ENCODE results near the gene VPS26C.
"Not testable (repeated sequence)": the region's sequence is repeated elsewhere in the genome, so short reads cannot be mapped to it uniquely, and the experiment has no call there.

Gene VPS26C

GRCh38 chr21:37267269-37268185, at the start of gene VPS26C:
TSS of gene VPS26C (minus strand) at chr21:37267334. CDS start at chr21:37267294, 40 bp downstream.
- Histone ChIP-seq H3K4me3 (ENCODE audit: low read length) (peak within 1 kb of the TSS; percentile 83), H3K27ac (ENCODE audit: low read length) (no peak within 1 kb of the TSS), H3K9me3 (ENCODE audit: control insufficient read depth, insufficient read depth, low read length) (no peaks in the 10 kb centered on the region), H3K36me3 (ENCODE audit: control insufficient read depth, insufficient read depth, low read length) (no peaks in the 10 kb centered on the region), H3K4me1 (ENCODE audit: control insufficient read depth, insufficient read depth, low read length) (no peaks in the 10 kb centered on the region), H3K27me3 (ENCODE audit: control insufficient read depth, insufficient read depth, low read length) (no peaks in the 10 kb centered on the region)
- no CpG with 5 or more reads among the region's 86 CpGs for WGBS (ENCODE audit: insufficient coverage, insufficient read length)
- DNase-seq (ENCODE audit: low read depth, low spot score) = peak; percentile 95

- not testable (repeated sequence) for DNase-seq (ENCODE audit: low read depth, low spot score); H3K9me3 ChIP-seq (ENCODE audit: control insufficient read depth, insufficient read depth, low read length); H3K4me1 ChIP-seq (ENCODE audit: control insufficient read depth, insufficient read depth, low read length); H3K36me3 ChIP-seq (ENCODE audit: control insufficient read depth, insufficient read depth, low read length); H3K27ac ChIP-seq (ENCODE audit: low read length); H3K27me3 ChIP-seq (ENCODE audit: control insufficient read depth, insufficient read depth, low read length); H3K4me3 ChIP-seq (ENCODE audit: low read length)
- no CpG with 5 or more reads among the region's 2 CpGs for WGBS (ENCODE audit: insufficient coverage, insufficient read length)
Observed at GRCh38 chr21:37316072-37316471, 48.9 kb upstream of the VPS26C start.

GRCh38 chr21:37300114-37300751, 33.1 kb upstream of the VPS26C start:
- H3K4me3 ChIP-seq (ENCODE audit: low read length) = no peak overlapping the region
- no CpG with 5 or more reads among the region's 4 CpGs for WGBS (ENCODE audit: insufficient coverage, insufficient read length)
- DNase-seq (ENCODE audit: low read depth, low spot score) = no peak
- H3K36me3 ChIP-seq (ENCODE audit: control insufficient read depth, insufficient read depth, low read length) = no peaks in the 10 kb centered on the region
- H3K27ac ChIP-seq (ENCODE audit: low read length) = no peak overlapping the region
- no peaks in the 10 kb centered on the region for H3K27me3 ChIP-seq (ENCODE audit: control insufficient read depth, insufficient read depth, low read length)
- no peaks in the 10 kb centered on the region for H3K9me3 ChIP-seq (ENCODE audit: control insufficient read depth, insufficient read depth, low read length)
- no peaks in the 10 kb centered on the region for H3K4me1 ChIP-seq (ENCODE audit: control insufficient read depth, insufficient read depth, low read length)

- H3K27ac ChIP-seq (ENCODE audit: low read length) = no peak overlapping the region
- no peaks in the 10 kb centered on the region for H3K4me1 ChIP-seq (ENCODE audit: control insufficient read depth, insufficient read depth, low read length)
- no peak overlapping the region for H3K4me3 ChIP-seq (ENCODE audit: low read length)
- no peaks in the 10 kb centered on the region for H3K36me3 ChIP-seq (ENCODE audit: control insufficient read depth, insufficient read depth, low read length)
- H3K9me3 ChIP-seq (ENCODE audit: control insufficient read depth, insufficient read depth, low read length) = no peaks in the 10 kb centered on the region
- no peak for DNase-seq (ENCODE audit: low read depth, low spot score)
- WGBS (ENCODE audit: insufficient coverage, insufficient read length) = no CpG with 5 or more reads among the region's 7 CpGs
- no peaks in the 10 kb centered on the region for H3K27me3 ChIP-seq (ENCODE audit: control insufficient read depth, insufficient read depth, low read length)
Observed at GRCh38 chr21:37297364-37297763, 30.2 kb upstream of the VPS26C start.

GRCh38 chr21:37294679-37295078, 27.5 kb upstream of the VPS26C start:
- WGBS (ENCODE audit: insufficient coverage, insufficient read length) = no CpG with 5 or more reads among the region's 5 CpGs
- H3K4me1 ChIP-seq (ENCODE audit: control insufficient read depth, insufficient read depth, low read length) = no peaks in the 10 kb centered on the region

GRCh38 chr21:37292941-37293340, 25.8 kb upstream of the VPS26C start:
- H3K27me3 ChIP-seq (ENCODE audit: control insufficient read depth, insufficient read depth, low read length) = no peaks in the 10 kb centered on the region
- H3K4me3 ChIP-seq (ENCODE audit: low read length) = no peak overlapping the region
- no peaks in the 10 kb centered on the region for H3K36me3 ChIP-seq (ENCODE audit: control insufficient read depth, insufficient read depth, low read length)
- no peaks in the 10 kb centered on the region for H3K9me3 ChIP-seq (ENCODE audit: control insufficient read depth, insufficient read depth, low read length)
- no peak overlapping the region for H3K27ac ChIP-seq (ENCODE audit: low read length)
- DNase-seq (ENCODE audit: low read depth, low spot score) = no peak
- H3K4me1 ChIP-seq (ENCODE audit: control insufficient read depth, insufficient read depth, low read length) = no peaks in the 10 kb centered on the region
- WGBS (ENCODE audit: insufficient coverage, insufficient read length) = no CpG with 5 or more reads among the region's 3 CpGs

More at GRCh38 chr21:37294679-37295078, 27.5 kb upstream of the VPS26C start:
- no peak for DNase-seq (ENCODE audit: low read depth, low spot score)
- Histone ChIP-seq H3K27me3 (ENCODE audit: control insufficient read depth, insufficient read depth, low read length) (no peaks in the 10 kb centered on the region), H3K27ac (ENCODE audit: low read length) (no peak overlapping the region), H3K36me3 (ENCODE audit: control insufficient read depth, insufficient read depth, low read length) (no peaks in the 10 kb centered on the region), H3K9me3 (ENCODE audit: control insufficient read depth, insufficient read depth, low read length) (no peaks in the 10 kb centered on the region), H3K4me3 (ENCODE audit: low read length) (no peak overlapping the region)

GRCh38 chr21:37292041-37292440, 24.9 kb upstream of the VPS26C start:
- Histone ChIP-seq H3K27me3 (ENCODE audit: control insufficient read depth, insufficient read depth, low read length) (no peaks in the 10 kb centered on the region), H3K9me3 (ENCODE audit: control insufficient read depth, insufficient read depth, low read length) (no peaks in the 10 kb centered on the region), H3K4me3 (ENCODE audit: low read length) (no peak overlapping the region), H3K27ac (ENCODE audit: low read length) (no peak overlapping the region), H3K4me1 (ENCODE audit: control insufficient read depth, insufficient read depth, low read length) (no peaks in the 10 kb centered on the region), H3K36me3 (ENCODE audit: control insufficient read depth, insufficient read depth, low read length) (no peaks in the 10 kb centered on the region)
- no CpG with 5 or more reads among the region's 1 CpG for WGBS (ENCODE audit: insufficient coverage, insufficient read length)
- DNase-seq (ENCODE audit: low read depth, low spot score) = no peak

- not testable (repeated sequence) for H3K9me3 ChIP-seq (ENCODE audit: control insufficient read depth, insufficient read depth, low read length); H3K4me1 ChIP-seq (ENCODE audit: control insufficient read depth, insufficient read depth, low read length); H3K27me3 ChIP-seq (ENCODE audit: control insufficient read depth, insufficient read depth, low read length); H3K36me3 ChIP-seq (ENCODE audit: control insufficient read depth, insufficient read depth, low read length); H3K27ac ChIP-seq (ENCODE audit: low read length); DNase-seq (ENCODE audit: low read depth, low spot score); H3K4me3 ChIP-seq (ENCODE audit: low read length)
- no CpG with 5 or more reads among the region's 38 CpGs for WGBS (ENCODE audit: insufficient coverage, insufficient read length)
Observed at GRCh38 chr21:37283191-37283710, 16.1 kb upstream of the VPS26C start.

- H3K4me3 ChIP-seq (ENCODE audit: low read length); H3K36me3 ChIP-seq (ENCODE audit: control insufficient read depth, insufficient read depth, low read length); H3K27ac ChIP-seq (ENCODE audit: low read length); H3K4me1 ChIP-seq (ENCODE audit: control insufficient read depth, insufficient read depth, low read length); DNase-seq (ENCODE audit: low read depth, low spot score); H3K9me3 ChIP-seq (ENCODE audit: control insufficient read depth, insufficient read depth, low read length); H3K27me3 ChIP-seq (ENCODE audit: control insufficient read depth, insufficient read depth, low read length): not testable (repeated sequence)
- no CpG with 5 or more reads among the region's 10 CpGs for WGBS (ENCODE audit: insufficient coverage, insufficient read length)
Observed at GRCh38 chr21:37282602-37283001, 15.5 kb upstream of the VPS26C start.

- H3K27ac ChIP-seq (ENCODE audit: low read length) = no peak overlapping the region
- no peaks in the 10 kb centered on the region for H3K4me1 ChIP-seq (ENCODE audit: control insufficient read depth, insufficient read depth, low read length)
- WGBS (ENCODE audit: insufficient coverage, insufficient read length) = no CpG with 5 or more reads among the region's 16 CpGs
- no peaks in the 10 kb centered on the region for H3K9me3 ChIP-seq (ENCODE audit: control insufficient read depth, insufficient read depth, low read length)
- H3K27me3 ChIP-seq (ENCODE audit: control insufficient read depth, insufficient read depth, low read length) = no peaks in the 10 kb centered on the region
- no peaks in the 10 kb centered on the region for H3K36me3 ChIP-seq (ENCODE audit: control insufficient read depth, insufficient read depth, low read length)
- no peak overlapping the region for H3K4me3 ChIP-seq (ENCODE audit: low read length)
- no peak for DNase-seq (ENCODE audit: low read depth, low spot score)
Observed at GRCh38 chr21:37281993-37282392, 14.9 kb upstream of the VPS26C start.

All from iPS DF 6.9 (cell line).